Neutrophil (primary cell): Measurements from ENCODE around the gene KCNIP1.

ENCODE experiments used
- H3K27ac ChIP-seq: fragments of 200-600 bp; sonication (generic); 2 replicates; pipeline ENCODE4 v1.5.1; 2016; ENCODE audit warnings: mild to moderate bottlenecking, moderate library complexity
- H3K27me3 ChIP-seq: fragments of 200-600 bp; sonication (generic); 2 replicates; pipeline ENCODE4 v1.6.0; 2016; ENCODE audit warnings: mild to moderate bottlenecking
- H3K36me3 ChIP-seq: fragments of 200-600 bp; sonication (generic); 2 replicates; pipeline ENCODE4 v1.5.1; 2017
- H3K4me1 ChIP-seq, 2 experiments: fragments of 200-600 bp in 1 of 2; sonication (generic) in 1 of 2; 1 replicate in 1 of 2; 2 replicates in 1 of 2; pipeline versions ENCODE4 v1.5.1 to v1.6.1; 2013 to 2016; ENCODE audit warnings: low read depth in 1 of 2, low read length in 1 of 2, mild to moderate bottlenecking in 1 of 2, moderate library complexity in 1 of 2; ENCODE audit not compliant: control insufficient read depth in 1 of 2, insufficient read depth in 1 of 2
- H3K4me3 ChIP-seq, 2 experiments: fragments of 200-600 bp in 1 of 2; sonication (generic) in 1 of 2; 1 replicate in 1 of 2; 2 replicates in 1 of 2; pipeline ENCODE4 v1.5.1; 2013 to 2016; ENCODE audit warnings: low read depth in 1 of 2, low read length in 1 of 2, mild to moderate bottlenecking in 1 of 2, moderate library complexity in 1 of 2
- H3K9me3 ChIP-seq: fragments of 200-600 bp; sonication (generic); 2 replicates; pipeline ENCODE4 v1.5.1; 2016
- CTCF ChIP-seq: fragments of 200-600 bp; sonication (generic); IDR thresholded peaks from 2 replicates; pipeline ENCODE4 v1.5.1; 2016; ENCODE audit warnings: antibody characterized with exemption

Gene KCNIP1

GRCh38 chr5:170625221-170626165, 121.7 kb downstream of the KCNIP1 start:
- Histone ChIP-seq H3K27me3 (peaks cover 7% of the 10 kb centered on the region), H3K4me3 (no peak overlapping the region), H3K36me3 (no peaks in the 10 kb centered on the region), H3K9me3 (no peaks in the 10 kb centered on the region), H3K4me1 (no peaks in the 10 kb centered on the region), H3K27ac (no peak overlapping the region)
- TF ChIP-seq CTCF: no peak

- no peak overlapping the region for H3K27ac ChIP-seq
- no peaks in the 10 kb centered on the region for H3K9me3 ChIP-seq
- H3K27me3 ChIP-seq: peaks cover 18% of the 10 kb centered on the region
- no peaks in the 10 kb centered on the region for H3K4me1 ChIP-seq
- TF ChIP-seq CTCF: no peak
- H3K4me3 ChIP-seq: no peak overlapping the region
- no peaks in the 10 kb centered on the region for H3K36me3 ChIP-seq
Observed at GRCh38 chr5:170626507-170627150, 122.8 kb downstream of the KCNIP1 start.

DNA sequence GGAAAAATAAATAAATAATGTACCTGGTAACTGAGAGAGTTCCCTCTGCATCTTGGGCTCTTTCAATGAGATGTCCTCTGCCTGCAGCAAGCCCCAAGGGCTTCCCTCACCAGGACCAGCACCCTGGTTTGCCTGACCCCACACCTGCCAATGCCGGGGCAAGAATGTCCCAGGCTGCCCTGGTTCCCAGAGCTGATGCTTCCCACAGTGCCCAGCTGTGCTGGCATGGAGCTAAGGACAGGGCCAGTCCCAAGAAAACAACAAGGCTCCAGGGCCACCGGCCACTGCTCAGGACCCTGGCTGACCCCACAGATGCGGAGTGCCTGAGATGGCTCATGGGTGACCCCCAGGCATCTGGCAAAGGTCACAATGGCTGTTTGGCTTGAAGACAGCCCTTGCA, 123.5 kb downstream of the KCNIP1 start:
- Histone ChIP-seq H3K9me3 (no peaks in the 10 kb centered on the region), H3K27me3 (peaks cover 25% of the 10 kb centered on the region)
- TF ChIP-seq CTCF: no peak

GRCh38 chr5:170628028-170628427, 124.2 kb downstream of the KCNIP1 start:
- no peaks in the 10 kb centered on the region for H3K36me3 ChIP-seq
- H3K4me3 ChIP-seq: no peak overlapping the region
- no peaks in the 10 kb centered on the region for H3K4me1 ChIP-seq
- no peaks in the 10 kb centered on the region for H3K9me3 ChIP-seq
- H3K27me3 ChIP-seq: peaks cover 32% of the 10 kb centered on the region
- TF ChIP-seq CTCF: no peak
- no peak overlapping the region for H3K27ac ChIP-seq

More for the DNA sequence above, 123.5 kb downstream of the KCNIP1 start:
- no peaks in the 10 kb centered on the region for H3K4me1 ChIP-seq
- H3K4me3 ChIP-seq: no peak overlapping the region
- no peak overlapping the region for H3K27ac ChIP-seq
- no peaks in the 10 kb centered on the region for H3K36me3 ChIP-seq

DNA sequence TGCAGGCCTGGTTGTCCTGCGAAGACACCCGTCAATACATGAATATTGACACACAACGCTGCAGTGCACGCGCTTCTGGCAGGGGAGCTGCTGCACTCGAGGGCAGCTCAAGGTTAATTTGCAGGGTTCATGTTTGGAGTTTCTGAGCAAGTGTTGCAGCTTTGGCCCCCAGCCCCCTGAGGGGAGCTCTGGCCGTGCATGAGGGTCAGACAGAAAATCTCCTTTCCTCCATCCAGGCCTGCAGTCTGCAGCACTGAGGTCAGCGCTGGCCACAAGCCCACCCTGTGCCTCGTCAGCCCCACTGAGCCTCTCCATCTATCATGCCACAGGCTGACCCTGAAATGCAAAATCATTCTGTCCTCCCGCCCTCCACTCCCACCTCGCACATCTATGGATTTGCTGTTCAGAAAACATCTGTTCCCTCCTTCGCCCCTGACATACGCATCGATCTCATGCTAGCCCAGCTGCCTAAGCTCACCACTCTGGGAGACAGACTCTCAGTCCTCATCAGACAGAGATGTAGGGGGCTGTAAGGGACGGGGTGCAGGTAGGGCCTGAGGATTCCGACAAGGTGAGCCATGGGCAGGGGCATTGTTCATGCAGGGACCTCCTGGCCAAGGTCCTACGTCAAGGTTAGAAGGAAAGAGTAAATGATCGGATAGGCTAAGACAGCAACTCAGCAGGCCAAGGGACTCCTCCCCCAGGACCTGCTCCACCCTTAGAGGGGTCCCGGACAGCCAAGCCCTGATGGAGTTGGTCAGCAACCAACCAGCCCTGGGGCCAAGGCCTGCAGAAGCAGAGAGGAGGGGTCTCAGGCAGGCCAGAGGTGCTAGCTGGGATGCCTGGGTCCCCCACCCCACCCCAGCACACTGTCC, 125.1 kb downstream of the KCNIP1 start:
- Histone ChIP-seq H3K4me1 (peaks cover 0 to 3% of the 10 kb centered on the region in 2 experiments), H3K9me3 (no peaks in the 10 kb centered on the region), H3K36me3 (no peaks in the 10 kb centered on the region), H3K27me3 (peaks cover 37% of the 10 kb centered on the region), H3K4me3 (no peak overlapping the region), H3K27ac (no peak overlapping the region)
- TF ChIP-seq CTCF: no peak
